Right cardiac atrium (tissue), 5 donors: ENCODE measurements around the gene NDUFA8. TPM values are rescaled to one million over a fixed set of nuclear protein-coding genes. Genes with fewer than 3 reads are reported as not detected.

ENCODE experiments used
- ATAC-seq, 2 donors: fragments of 200-7000 bp; cut with Tn5 transposase; one replicate each; pipeline versions ENCODE4 v1.8.0 to v1.9.1; 2020; ENCODE audit warnings: moderate library complexity in 2 of 2, mild to moderate bottlenecking in 1 of 2
- DNase-seq, 3 donors: peaks; one replicate each; pipeline ENCODE4 v3.0.0-alpha.2; 2020
- H3K27ac ChIP-seq: one replicate; pipeline ENCODE4 v1.5.1; 2013; ENCODE audit warnings: mild to moderate bottlenecking, low read length, control low read depth, moderate library complexity
- H3K27me3 ChIP-seq: one replicate; pipeline ENCODE4 v1.6.1; 2013; ENCODE audit not compliant: control insufficient read depth, insufficient read depth
- H3K4me1 ChIP-seq: one replicate; pipeline ENCODE4 v1.6.1; 2013; ENCODE audit warnings: low read length; ENCODE audit not compliant: control insufficient read depth, insufficient read depth
- H3K4me3 ChIP-seq: one replicate; pipeline ENCODE4 v1.5.1; 2013; ENCODE audit warnings: low read length, control low read depth
- H3K9me3 ChIP-seq: one replicate; pipeline ENCODE4 v1.6.1; 2013; ENCODE audit warnings: low read length; ENCODE audit not compliant: control insufficient read depth
- WGBS: extraction: QIAGEN DNeasy Blood & Tissue Kit; methylation state at CpG from one replicate; pipeline ENCODE4 v1.1.7; 2013; 5-methylcytosine and 5-hydroxymethylcytosine counted together
- intact Hi-C, 4 donors: fragments of 100-400 bp; cut with DNase I; formaldehyde crosslinking; loops; one replicate each; pipeline versions ENCODE4 v1.11.0 to v1.14.0; 2022 to 2023
- polyA plus RNA-seq: library from polyadenylated mRNA; stranded (reverse); fragments of 200-250 nt; gene quantifications from one replicate; pipeline ENCODE4 v1.2.3, GENCODE V29; 2013
- total RNA-seq, 4 donors: library from RNA; stranded (reverse); fragmentation: NEBNext Ultra II Directional; extraction: Animal tissue kit (Norgen Biotek cat#: 25700); gene quantifications; one replicate each; pipeline ENCODE4 v1.2.1, GENCODE V29; 2021
- donor health status: healthy with polysubstance abuse.
- donor health status: DM: no; HTN: yes; CAD: no.
- donor health status: DM: no; HTN: no; CAD: no.
- donor health status: DM: no; HTN: yes; CAD: no; lungs with severe emphysema.
- donor health status: DM: yes; HTN: yes; CAD: no.

NDUFA8 gene
- total and polyA plus RNA-seq, 5 donors, result 210 to 683 (median 265) TPM

DNA sequence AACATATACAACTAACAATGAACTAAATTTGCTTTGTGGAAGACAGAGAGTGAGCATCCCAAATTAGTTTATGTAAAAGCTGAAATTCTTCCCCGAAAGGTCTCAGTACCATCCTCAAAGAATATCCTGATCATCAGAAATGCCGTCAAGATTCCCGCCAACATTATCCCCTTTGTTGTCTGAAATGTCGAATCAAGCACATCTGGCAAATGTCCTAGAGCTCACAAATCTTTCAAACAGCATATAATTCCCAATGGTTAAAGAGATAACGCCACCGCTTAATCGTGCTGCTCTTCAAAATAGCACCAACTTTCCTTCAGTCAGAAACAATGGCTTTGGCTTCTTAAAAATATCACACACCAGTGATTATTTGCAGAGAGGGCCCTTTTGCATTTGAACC, 23.9 kb upstream of the NDUFA8 start:
- Histone ChIP-seq H3K9me3 (no peaks in the 10 kb centered on the region), H3K27ac (no peak overlapping the region), H3K27me3 (no peaks in the 10 kb centered on the region), H3K4me3 (no peak overlapping the region), H3K4me1 (no peaks in the 10 kb centered on the region)
- intact Hi-C loops, result no loop called here
- ATAC-seq (no peak), DNase-seq (no peak)
- 34% methylated on average over 7 of the region's 7 CpGs for WGBS

- intact Hi-C loops, result no loop called here
- Histone ChIP-seq H3K27ac (no peak overlapping the region), H3K4me1 (no peaks in the 10 kb centered on the region), H3K27me3 (no peaks in the 10 kb centered on the region), H3K9me3 (no peaks in the 10 kb centered on the region), H3K4me3 (no peak overlapping the region)
- WGBS, result 61% methylated on average over 4 of the region's 4 CpGs
- ATAC-seq, result no peak
- DNase-seq, result no peak
Measured at GRCh38 chr9:122180633-122181032, 21.1 kb upstream of the NDUFA8 start.

- ATAC-seq (no peak), DNase-seq (no peak)
- no peak overlapping the region for H3K27ac ChIP-seq
- H3K4me3 ChIP-seq, result no peak overlapping the region
- no peaks in the 10 kb centered on the region for H3K9me3 ChIP-seq
- H3K27me3 ChIP-seq, result no peaks in the 10 kb centered on the region
- H3K4me1 ChIP-seq, result no peaks in the 10 kb centered on the region
- intact Hi-C loops, result no loop called here
- WGBS, result 76% methylated on average over 2 of the region's 2 CpGs
Measured at GRCh38 chr9:122179690-122180074, 20.1 kb upstream of the NDUFA8 start.

- DNase-seq (no peak), ATAC-seq (no peak)
- no peaks in the 10 kb centered on the region for H3K27me3 ChIP-seq
- WGBS, result 89% methylated on average over 5 of the region's 5 CpGs
- no peak overlapping the region for H3K4me3 ChIP-seq
- H3K4me1 ChIP-seq, result no peaks in the 10 kb centered on the region
- H3K27ac ChIP-seq, result no peak overlapping the region
- intact Hi-C loops, result no loop called here
- no peaks in the 10 kb centered on the region for H3K9me3 ChIP-seq
Measured at GRCh38 chr9:122179054-122179689, 19.6 kb upstream of the NDUFA8 start.

DNA sequence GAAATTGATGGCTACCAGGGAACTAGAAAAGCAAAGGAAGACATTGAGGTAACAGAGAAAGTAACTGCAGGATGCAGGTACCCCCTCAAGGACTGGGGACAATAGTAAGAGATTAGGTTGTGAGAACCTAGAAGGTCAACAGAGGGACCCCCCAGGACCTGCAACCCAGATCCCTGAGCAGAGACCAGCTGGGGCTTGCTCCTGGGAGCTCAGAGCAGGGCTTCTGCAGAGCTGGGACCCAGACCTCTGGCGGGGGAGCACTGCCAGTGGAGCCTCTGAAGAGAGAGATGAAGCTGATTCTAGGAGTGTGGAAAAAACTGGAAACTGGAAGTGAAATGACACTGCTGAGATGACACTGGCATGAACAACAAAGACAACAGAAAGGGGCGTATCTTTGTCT, 17.3 kb upstream of the NDUFA8 start:
- Histone ChIP-seq H3K27ac (no peak overlapping the region), H3K9me3 (no peaks in the 10 kb centered on the region), H3K4me3 (no peak overlapping the region), H3K4me1 (no peaks in the 10 kb centered on the region), H3K27me3 (no peaks in the 10 kb centered on the region)
- no peak for DNase-seq
- ATAC-seq, result no peak
- 79% methylated on average over 2 of the region's 2 CpGs for WGBS
- intact Hi-C loops, result no loop called here

- 85% methylated on average over 3 of the region's 3 CpGs for WGBS
- H3K4me1 ChIP-seq, result no peaks in the 10 kb centered on the region
- H3K27ac ChIP-seq, result no peak overlapping the region
- DNase-seq (no peak), ATAC-seq (no peak)
- H3K4me3 ChIP-seq, result no peak overlapping the region
- intact Hi-C loops, result no loop called here
- H3K27me3 ChIP-seq, result no peaks in the 10 kb centered on the region
- no peaks in the 10 kb centered on the region for H3K9me3 ChIP-seq
Measured at GRCh38 chr9:122173670-122174069, 14.1 kb upstream of the NDUFA8 start.

- intact Hi-C loops, result no loop called here
- WGBS, result 85% methylated on average over 7 of the region's 7 CpGs
- Histone ChIP-seq H3K27ac (no peak overlapping the region), H3K27me3 (no peaks in the 10 kb centered on the region), H3K9me3 (no peaks in the 10 kb centered on the region), H3K4me1 (no peaks in the 10 kb centered on the region), H3K4me3 (no peak overlapping the region)
- no peak for ATAC-seq
- DNase-seq, result no peak
Measured at GRCh38 chr9:122172131-122172530, 12.6 kb upstream of the NDUFA8 start.

DNA sequence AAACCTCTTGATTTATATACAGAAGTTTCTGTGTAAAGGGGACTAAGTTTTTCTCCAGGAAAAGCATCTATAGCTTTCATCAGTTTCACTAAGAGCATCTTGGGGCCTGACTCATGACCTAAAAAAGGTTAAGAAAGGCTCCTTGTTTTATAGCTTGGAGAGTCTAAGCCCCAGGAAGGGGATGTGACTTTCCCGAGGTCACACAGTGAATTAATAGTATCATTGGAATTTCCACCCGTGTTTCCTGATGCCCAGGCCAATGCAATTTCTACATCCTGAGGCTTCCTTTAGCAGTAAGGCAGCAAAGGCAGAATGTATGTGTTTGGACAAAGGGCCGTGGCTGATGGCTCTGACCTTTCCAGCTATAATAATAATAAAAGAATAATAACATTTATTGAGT, 8.8 kb upstream of the NDUFA8 start:
- WGBS, result 51% methylated on average over 3 of the region's 3 CpGs
- Histone ChIP-seq H3K4me3 (no peak overlapping the region), H3K9me3 (no peaks in the 10 kb centered on the region), H3K27ac (no peak overlapping the region), H3K27me3 (no peaks in the 10 kb centered on the region), H3K4me1 (no peaks in the 10 kb centered on the region)
- no peak for DNase-seq
- intact Hi-C loops, result no loop called here
- ATAC-seq, result peak in 1 of 2 donors; percentile 34

DNA sequence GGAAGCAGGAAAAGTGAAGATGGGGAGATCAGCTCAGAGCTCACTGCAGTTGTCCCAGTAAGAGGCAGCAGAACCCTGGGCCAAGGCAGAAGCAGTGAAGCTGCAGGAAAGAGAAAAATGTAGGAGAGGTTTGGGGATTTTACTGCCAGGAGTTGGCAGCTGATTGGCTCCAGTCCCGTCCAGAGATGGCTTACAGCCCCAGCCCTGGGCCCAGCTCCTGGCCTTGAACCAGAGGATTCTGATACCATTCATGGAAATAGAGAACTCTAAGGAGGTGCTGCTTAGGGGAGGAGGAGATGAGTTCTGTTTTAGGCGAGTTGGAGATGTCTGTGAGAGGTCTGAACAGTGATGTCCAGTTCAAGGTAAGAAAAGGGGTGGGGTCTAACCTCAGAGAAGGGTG, 4.7 kb upstream of the NDUFA8 start:
- 36% methylated on average over 2 of the region's 2 CpGs for WGBS
- ATAC-seq (no peak), DNase-seq (no peak)
- Histone ChIP-seq H3K9me3 (no peaks in the 10 kb centered on the region), H3K4me1 (no peaks in the 10 kb centered on the region), H3K4me3 (no peak overlapping the region), H3K27ac (no peak overlapping the region), H3K27me3 (no peaks in the 10 kb centered on the region)
- intact Hi-C loops, result no loop called here

GRCh38 chr9:122162415-122162814, 2.8 kb upstream of the NDUFA8 start:
- Histone ChIP-seq H3K27me3 (no peaks in the 10 kb centered on the region), H3K27ac (no peak overlapping the region), H3K4me3 (no peak overlapping the region), H3K9me3 (no peaks in the 10 kb centered on the region), H3K4me1 (peaks cover 3% of the 10 kb centered on the region)
- DNase-seq (no peak), ATAC-seq (no peak)
- intact Hi-C loops, result no loop called here

DNA sequence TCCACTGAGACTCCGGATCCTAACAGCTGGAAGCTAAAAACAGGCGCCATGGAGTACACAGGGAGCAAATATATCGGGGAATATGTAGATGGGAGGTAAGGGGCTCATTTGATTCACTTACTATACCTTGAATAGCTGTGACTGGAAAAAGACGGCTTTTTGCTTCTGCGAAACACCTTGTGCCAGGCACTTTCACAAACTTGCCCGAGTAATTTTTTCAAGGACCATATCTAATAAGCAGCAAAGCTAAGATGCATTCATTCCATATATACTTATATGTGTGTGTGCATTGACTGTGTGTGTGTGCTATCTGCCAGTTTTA, 307 bp upstream of the NDUFA8 start:
- Histone ChIP-seq H3K4me1 (peaks cover 3% of the 10 kb centered on the region), H3K4me3 (peak overlapping the region; percentile 95), H3K27ac (no peak overlapping the region), H3K9me3 (no peaks in the 10 kb centered on the region), H3K27me3 (no peaks in the 10 kb centered on the region)
- no peak for ATAC-seq
- no peak for DNase-seq
- WGBS, result 26% methylated on average over 6 of the region's 6 CpGs
- intact Hi-C loops, result loop anchor here in 1 of 4 donors (10.0 kb wide), 1 partner anchor 85 kb away; no protein-coding TSS in a partner anchor

DNA sequence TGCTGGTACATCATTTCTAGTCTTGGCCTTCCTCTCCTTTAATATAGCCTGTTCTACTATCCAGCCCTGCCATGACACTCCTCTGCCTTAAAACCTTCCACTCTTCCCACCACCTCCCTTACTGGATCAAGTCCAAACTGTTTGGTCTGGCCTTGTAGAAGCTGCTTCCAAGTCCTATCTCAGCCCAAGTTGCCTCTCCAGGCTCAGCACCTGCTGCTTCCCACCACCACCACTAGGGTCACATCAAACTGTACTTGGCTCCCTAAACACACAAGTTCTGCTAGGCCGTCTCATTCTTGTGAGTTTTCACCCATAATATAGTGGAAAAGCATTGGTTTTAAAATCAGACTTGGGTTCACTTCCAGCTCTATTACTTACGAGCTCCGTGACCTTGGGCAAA, 1.4 kb downstream of the NDUFA8 start:
- 72% methylated on average over 3 of the region's 3 CpGs for WGBS
- H3K27ac ChIP-seq, result no peak overlapping the region
- intact Hi-C loops, result loop anchor here in 1 of 4 donors (10.0 kb wide), 1 partner anchor 87 kb away; no protein-coding TSS in a partner anchor
- H3K27me3 ChIP-seq, result no peaks in the 10 kb centered on the region
- DNase-seq (no peak), ATAC-seq (peak in 1 of 2 donors; percentile 31)
- H3K4me3 ChIP-seq, result peak overlapping the region; percentile 95
- peaks cover 3% of the 10 kb centered on the region for H3K4me1 ChIP-seq
- no peaks in the 10 kb centered on the region for H3K9me3 ChIP-seq
